A549 (cell line): Measurements from ENCODE around the gene L3MBTL1. TPM values are rescaled to one million over a fixed set of nuclear protein-coding genes. Genes with fewer than 3 reads are reported as not detected.

Experiments used
- ATAC-seq, 2 experiments: fragments of 200-7000 bp in 1 of 2; fragments of >200 bp in 1 of 2; cut with Nextera tagmentation in 1 of 2; cut with Tn5 transposase in 1 of 2; 3 replicates each; pipeline versions ENCODE4 v1.8.0 to v1.9.1; 2018 to 2020; ENCODE audit warnings: mild to moderate bottlenecking in 1 of 2, moderate library complexity in 1 of 2
- CTCF ChIA-PET: fragments of 300-600 bp; sonication (Branson Sonifier 250); formaldehyde crosslinking; extraction: SDS; loops from one replicate; lab custom pipeline; 2021; ENCODE audit warnings: antibody characterized with exemption, inconsistent platforms; lab: Yijun Ruan, JAX
- POLR2A ChIA-PET: fragments of 350-600 bp; formaldehyde crosslinking; extraction: SDS; loops from one replicate; lab custom pipeline; 2021; ENCODE audit warnings: antibody characterized with exemption, inconsistent platforms; lab: Yijun Ruan, JAX
- DNase-seq, 2 experiments: peaks; one replicate each; pipeline versions ENCODE4 v3.0.0 to v3.0.0-alpha.2; 2011 to 2016; ENCODE audit warnings: low read depth in 1 of 2, low spot score in 1 of 2
- FAIRE-seq: peaks from 2 replicates; lab custom pipeline; 2011; peaks lifted over from hg19 to GRCh38; lab: Jason Lieb, UNC
- H3K27ac ChIP-seq, 2 experiments: fragments of >200 bp; sonication (Bioruptor Twin); formaldehyde crosslinking; 3 replicates each; pipeline ENCODE4 v1.5.1; 2016 to 2017
- H3K4me1 ChIP-seq: fragments of >200 bp; sonication (Bioruptor Twin); formaldehyde crosslinking; 3 replicates; pipeline ENCODE4 v1.6.1; 2016
- H3K4me2 ChIP-seq: fragments of >200 bp; sonication (Bioruptor Twin); formaldehyde crosslinking; 3 replicates; pipeline ENCODE4 v1.6.1; 2016
- H3K4me3 ChIP-seq: fragments of >200 bp; sonication (Bioruptor Twin); formaldehyde crosslinking; 3 replicates; pipeline ENCODE4 v1.5.1; 2016
- H3K9me3 ChIP-seq: fragments of >200 bp; sonication (Bioruptor Twin); formaldehyde crosslinking; 3 replicates; pipeline ENCODE4 v1.6.1; 2016
- BHLHE40 ChIP-seq: IDR thresholded peaks from 2 replicates; pipeline ENCODE4 v1.6.1; 2012; ENCODE audit warnings: low read depth, low read length, inconsistent platforms
- CBX2 ChIP-seq: fragments of 200-600 bp; sonication (generic); IDR thresholded peaks from 2 replicates; pipeline ENCODE4 v1.6.1; 2016; ENCODE audit warnings: low read depth, mild to moderate bottlenecking, borderline replicate concordance
- CHD2 ChIP-seq: fragments of 150-350 bp; IDR thresholded peaks from 2 replicates; pipeline ENCODE4 v1.6.1; 2014; ENCODE audit warnings: low read length; ENCODE audit not compliant: partially characterized antibody
- EHF ChIP-seq: fragments of 250-450 bp; sonication (Bioruptor Pico); IDR thresholded peaks from 2 replicates; pipeline ENCODE4 v1.5.0; 2020; ENCODE audit warnings: mild to moderate bottlenecking
- EP300 ChIP-seq, 2 experiments: fragments of >200 bp; sonication (Bioruptor Twin); formaldehyde crosslinking; IDR thresholded peaks; 2 replicates in 1 of 2; 3 replicates in 1 of 2; pipeline ENCODE4 v1.6.1; 2016 to 2017
- ESRRA ChIP-seq: fragments of 150-350 bp; IDR thresholded peaks from 2 replicates; pipeline ENCODE4 v1.6.1; 2014; ENCODE audit warnings: mild to moderate bottlenecking, low read length, borderline replicate concordance
- FOSB ChIP-seq: fragments of 250-450 bp; sonication (Bioruptor Pico); IDR thresholded peaks from 2 replicates; pipeline ENCODE4 v1.5.0; 2020; ENCODE audit warnings: mild to moderate bottlenecking, moderate library complexity
- GATA3 ChIP-seq: IDR thresholded peaks from 2 replicates; pipeline ENCODE4 v1.6.1; 2012; ENCODE audit warnings: borderline replicate concordance
- MAFK ChIP-seq: fragments of 450-650 bp; IDR thresholded peaks from 2 replicates; pipeline ENCODE4 v1.6.1; 2014; ENCODE audit not compliant: partially characterized antibody
- MYC ChIP-seq: IDR thresholded peaks from 2 replicates; pipeline ENCODE4 v1.6.1; 2012; ENCODE audit warnings: mild to moderate bottlenecking, inconsistent platforms, low read length, improper control_type of control experiment, borderline replicate concordance
- NR3C1 ChIP-seq: fragments of >200 bp; sonication (Bioruptor Twin); formaldehyde crosslinking; IDR thresholded peaks from 3 replicates; pipeline ENCODE4 v1.6.1; 2017
- RFX5 ChIP-seq: fragments of 450-650 bp; IDR thresholded peaks from 2 replicates; pipeline ENCODE4 v1.7.1; 2014; ENCODE audit warnings: antibody characterized with exemption, mild to moderate bottlenecking, moderate library complexity
- ZC3H11A ChIP-seq: fragments of 450-650 bp; IDR thresholded peaks from 2 replicates; pipeline ENCODE4 v1.6.1; 2014; ENCODE audit warnings: antibody characterized with exemption, mild to moderate bottlenecking
- ZFP36 ChIP-seq: fragments of 450-650 bp; IDR thresholded peaks from 2 replicates; pipeline ENCODE4 v1.6.1; 2014; ENCODE audit warnings: borderline replicate concordance; ENCODE audit not compliant: partially characterized antibody
- ZSCAN20 ChIP-seq: fragments of 250-450 bp; sonication (Bioruptor Pico); IDR thresholded peaks from 2 replicates; pipeline ENCODE4 v1.8.0; 2022; ENCODE audit warnings: mild to moderate bottlenecking, moderate library complexity
- WGBS: methylation state at CpG from one replicate; pipeline ENCODE4 v1.1.6; 2017; ENCODE audit errors: missing lambda C conversion rate; 5-methylcytosine and 5-hydroxymethylcytosine counted together
- polyA plus RNA-seq, 4 experiments: library from polyadenylated mRNA; depleted of rRNA in 3 of 4; stranded (reverse); fragments of >200 nt; fragmentation: RNase III in 1 of 4; extraction: RNeasy Plus Mini Kit Qiagen cat#74134 plus additional on column Dnase treatment in 1 of 4; gene quantifications; 2 replicates in 3 of 4; 3 replicates in 1 of 4; pipeline ENCODE4 v1.2.3, GENCODE V29; 2011 to 2017
- TF ChIP-seq, protein P1 (sequence below): fragments of 450-650 bp; IDR thresholded peaks from 2 replicates; pipeline ENCODE4 v1.6.1; 2014; ENCODE audit warnings: antibody characterized with exemption
- TF ChIP-seq, protein P2 (sequence below): fragments of 200-600 bp; sonication (generic); IDR thresholded peaks from 2 replicates; pipeline ENCODE4 v1.6.1; 2016; ENCODE audit warnings: antibody characterized with exemption, mild to moderate bottlenecking, moderate library complexity
- TF ChIP-seq, protein P3 (sequence below): fragments of 150-350 bp; IDR thresholded peaks from 2 replicates; pipeline ENCODE4 v1.6.1; 2014; ENCODE audit warnings: low read depth, mild to moderate bottlenecking, low read length
- TF ChIP-seq, protein P4 (sequence below): fragments of 250-450 bp; sonication (Bioruptor Pico); IDR thresholded peaks from 2 replicates; pipeline ENCODE4 v1.5.0; 2020; ENCODE audit warnings: low read depth, mild to moderate bottlenecking, moderate library complexity

L3MBTL1 gene
- polyA plus RNA-seq, 2 of the 4 experiments (the other 2 are of a cell fraction), result 2.5 to 3.8 TPM

DNA sequence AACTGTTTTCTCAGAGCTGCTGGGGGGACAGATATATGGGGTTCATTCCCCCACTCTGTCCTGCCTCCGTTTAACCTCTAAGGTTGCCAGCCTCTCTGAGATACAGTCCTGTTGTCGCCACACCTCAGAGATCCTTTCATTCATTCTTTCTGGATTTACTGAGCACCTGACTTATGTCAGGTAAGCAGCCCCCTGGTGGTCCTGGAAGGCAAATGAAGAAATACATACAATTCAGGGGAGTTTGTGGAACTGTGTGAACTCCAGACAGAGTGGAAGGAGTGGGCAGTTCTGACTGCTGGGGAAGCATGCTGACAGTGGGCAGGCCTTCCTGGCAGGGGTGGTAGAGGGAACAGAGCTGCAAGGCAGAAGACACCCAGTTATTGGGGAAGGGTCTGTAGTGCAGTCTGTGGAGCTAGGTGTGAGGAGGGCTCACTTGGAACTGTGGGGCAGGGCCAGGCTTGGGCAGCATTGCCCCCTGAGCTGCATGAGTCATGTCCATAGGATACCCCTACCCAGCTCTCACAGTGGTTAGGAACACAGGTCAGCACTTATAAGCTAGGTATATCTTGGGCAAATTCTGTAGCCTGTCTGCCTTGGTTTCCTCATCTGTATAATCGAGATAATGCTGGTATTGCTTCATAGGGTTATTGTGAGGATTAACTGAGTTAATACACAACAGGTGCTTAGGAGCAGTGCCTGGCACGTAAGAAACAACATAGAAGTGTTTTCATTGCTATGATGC, 38.5 kb downstream of the L3MBTL1 start (continued):
- no peak for TF ChIP-seq CHD2
- TF ChIP-seq, protein P1, sequence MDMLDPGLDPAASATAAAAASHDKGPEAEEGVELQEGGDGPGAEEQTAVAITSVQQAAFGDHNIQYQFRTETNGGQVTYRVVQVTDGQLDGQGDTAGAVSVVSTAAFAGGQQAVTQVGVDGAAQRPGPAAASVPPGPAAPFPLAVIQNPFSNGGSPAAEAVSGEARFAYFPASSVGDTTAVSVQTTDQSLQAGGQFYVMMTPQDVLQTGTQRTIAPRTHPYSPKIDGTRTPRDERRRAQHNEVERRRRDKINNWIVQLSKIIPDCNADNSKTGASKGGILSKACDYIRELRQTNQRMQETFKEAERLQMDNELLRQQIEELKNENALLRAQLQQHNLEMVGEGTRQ, result no peak
- TF ChIP-seq EP300 (IDR thresholded peaks at IDR 0.05), result no peak
- TF ChIP-seq, protein P2, sequence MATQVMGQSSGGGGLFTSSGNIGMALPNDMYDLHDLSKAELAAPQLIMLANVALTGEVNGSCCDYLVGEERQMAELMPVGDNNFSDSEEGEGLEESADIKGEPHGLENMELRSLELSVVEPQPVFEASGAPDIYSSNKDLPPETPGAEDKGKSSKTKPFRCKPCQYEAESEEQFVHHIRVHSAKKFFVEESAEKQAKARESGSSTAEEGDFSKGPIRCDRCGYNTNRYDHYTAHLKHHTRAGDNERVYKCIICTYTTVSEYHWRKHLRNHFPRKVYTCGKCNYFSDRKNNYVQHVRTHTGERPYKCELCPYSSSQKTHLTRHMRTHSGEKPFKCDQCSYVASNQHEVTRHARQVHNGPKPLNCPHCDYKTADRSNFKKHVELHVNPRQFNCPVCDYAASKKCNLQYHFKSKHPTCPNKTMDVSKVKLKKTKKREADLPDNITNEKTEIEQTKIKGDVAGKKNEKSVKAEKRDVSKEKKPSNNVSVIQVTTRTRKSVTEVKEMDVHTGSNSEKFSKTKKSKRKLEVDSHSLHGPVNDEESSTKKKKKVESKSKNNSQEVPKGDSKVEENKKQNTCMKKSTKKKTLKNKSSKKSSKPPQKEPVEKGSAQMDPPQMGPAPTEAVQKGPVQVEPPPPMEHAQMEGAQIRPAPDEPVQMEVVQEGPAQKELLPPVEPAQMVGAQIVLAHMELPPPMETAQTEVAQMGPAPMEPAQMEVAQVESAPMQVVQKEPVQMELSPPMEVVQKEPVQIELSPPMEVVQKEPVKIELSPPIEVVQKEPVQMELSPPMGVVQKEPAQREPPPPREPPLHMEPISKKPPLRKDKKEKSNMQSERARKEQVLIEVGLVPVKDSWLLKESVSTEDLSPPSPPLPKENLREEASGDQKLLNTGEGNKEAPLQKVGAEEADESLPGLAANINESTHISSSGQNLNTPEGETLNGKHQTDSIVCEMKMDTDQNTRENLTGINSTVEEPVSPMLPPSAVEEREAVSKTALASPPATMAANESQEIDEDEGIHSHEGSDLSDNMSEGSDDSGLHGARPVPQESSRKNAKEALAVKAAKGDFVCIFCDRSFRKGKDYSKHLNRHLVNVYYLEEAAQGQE, result no peak
- TF ChIP-seq, protein P3, sequence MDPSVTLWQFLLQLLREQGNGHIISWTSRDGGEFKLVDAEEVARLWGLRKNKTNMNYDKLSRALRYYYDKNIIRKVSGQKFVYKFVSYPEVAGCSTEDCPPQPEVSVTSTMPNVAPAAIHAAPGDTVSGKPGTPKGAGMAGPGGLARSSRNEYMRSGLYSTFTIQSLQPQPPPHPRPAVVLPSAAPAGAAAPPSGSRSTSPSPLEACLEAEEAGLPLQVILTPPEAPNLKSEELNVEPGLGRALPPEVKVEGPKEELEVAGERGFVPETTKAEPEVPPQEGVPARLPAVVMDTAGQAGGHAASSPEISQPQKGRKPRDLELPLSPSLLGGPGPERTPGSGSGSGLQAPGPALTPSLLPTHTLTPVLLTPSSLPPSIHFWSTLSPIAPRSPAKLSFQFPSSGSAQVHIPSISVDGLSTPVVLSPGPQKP, result no peak
- no peak for TF ChIP-seq CBX2

DNA sequence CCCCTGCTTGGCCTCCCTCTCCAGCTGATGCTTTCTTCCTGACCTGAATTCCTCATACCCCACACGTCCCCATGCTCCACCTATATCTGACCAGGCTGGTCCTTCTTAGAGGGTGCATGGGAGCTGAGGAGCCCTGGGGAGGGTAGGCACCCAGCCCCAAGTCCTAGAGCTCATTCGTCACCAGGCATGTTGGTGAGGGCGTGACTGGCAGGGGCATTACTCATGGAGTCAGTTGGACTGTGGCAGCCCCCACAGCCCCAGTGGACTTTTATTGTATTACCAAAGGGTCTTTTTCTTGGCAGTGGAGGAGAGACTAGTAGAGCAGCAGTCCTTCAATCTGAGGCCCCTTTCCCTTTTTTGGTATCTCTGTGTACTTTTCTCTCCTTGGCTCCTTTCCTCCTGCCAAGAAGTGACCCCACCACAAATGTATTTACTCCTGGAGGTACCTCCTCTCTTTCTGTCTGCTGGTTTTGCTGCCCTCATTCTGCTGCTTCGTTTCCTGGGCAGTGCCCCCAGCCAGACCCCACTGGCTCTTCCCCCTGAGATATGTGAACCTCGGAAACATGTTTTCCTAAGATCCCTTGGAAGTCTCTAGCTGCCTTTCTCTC, 40.9 kb downstream of the L3MBTL1 start:
- DNase-seq (no peak), FAIRE-seq (no peak), ATAC-seq (no peak)
- CTCF ChIA-PET, result interaction anchor here (0.6 to 2.8 kb wide), 4 partner anchors 10 to 118 kb away, joined by 3 to 24 read pairs (median 4); no protein-coding TSS in a partner anchor
- Histone ChIP-seq H3K4me3 (no peak overlapping the region), H3K27ac (no peak overlapping the region), H3K4me2 (no peak overlapping the region), H3K4me1 (no peaks in the 10 kb centered on the region), H3K9me3 (peaks cover 6% of the 10 kb centered on the region; the same call in 1 of the 3 replicates)
- POLR2A ChIA-PET, result no interaction called here
- WGBS, result 64% methylated on average over 5 of the region's 5 CpGs
- TF ChIP-seq CBX2 (no peak), ZSCAN20 (CRISPR knock-in tag) (no peak), MYC (no peak), NR3C1 (no peak), EHF (CRISPR knock-in tag) (no peak), MAFK (no peak), RFX5 (no peak), ZC3H11A (no peak), ZFP36 (no peak), ESRRA (no peak), FOSB (no peak), BHLHE40 (no peak), GATA3 (no peak)
- TF ChIP-seq, protein P4, sequence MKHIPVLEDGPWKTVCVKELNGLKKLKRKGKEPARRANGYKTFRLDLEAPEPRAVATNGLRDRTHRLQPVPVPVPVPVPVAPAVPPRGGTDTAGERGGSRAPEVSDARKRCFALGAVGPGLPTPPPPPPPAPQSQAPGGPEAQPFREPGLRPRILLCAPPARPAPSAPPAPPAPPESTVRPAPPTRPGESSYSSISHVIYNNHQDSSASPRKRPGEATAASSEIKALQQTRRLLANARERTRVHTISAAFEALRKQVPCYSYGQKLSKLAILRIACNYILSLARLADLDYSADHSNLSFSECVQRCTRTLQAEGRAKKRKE (CRISPR knock-in tag), result no peak
- TF ChIP-seq, protein P1, result no peak
